Thyroid gland (tissue), 4 donors: ENCODE results near the gene PRCP. TPM values are rescaled to one million over a fixed set of nuclear protein-coding genes. Genes with fewer than 3 reads are reported as not detected.

Experiments
- DNase-seq, 2 donors: peaks; one replicate each; pipeline ENCODE4 v3.0.0-alpha.2; 2019
- H3K27ac ChIP-seq, 3 donors: fragments of 200-600 bp; sonication (generic); 1 replicate in 2 of 3; 2 replicates in 1 of 3; pipeline ENCODE4 v1.5.1; 2016 to 2019; ENCODE audit warnings: mild to moderate bottlenecking in 1 of 3, moderate library complexity in 1 of 3
- H3K27me3 ChIP-seq: fragments of 200-600 bp; sonication (generic); one replicate; pipeline ENCODE4 v1.5.1; 2019
- H3K36me3 ChIP-seq, 2 donors: fragments of 200-600 bp; sonication (generic); one replicate each; pipeline ENCODE4 v1.5.1; 2016 to 2019
- H3K4me1 ChIP-seq, 2 donors: fragments of 200-600 bp; sonication (generic); one replicate each; pipeline ENCODE4 v1.5.1; 2017 to 2019
- H3K4me3 ChIP-seq, 3 donors: fragments of 200-600 bp; sonication (generic); replicated peaks in 1 of 3; 1 replicate in 2 of 3; 2 replicates in 1 of 3; pipeline ENCODE4 v1.5.1; 2016; ENCODE audit warnings: mild to moderate bottlenecking in 1 of 3
- H3K9me3 ChIP-seq: fragments of 200-600 bp; sonication (generic); one replicate; pipeline ENCODE4 v1.5.1; 2017
- POLR2A ChIP-seq, 2 donors: fragments of 450-650 bp; IDR thresholded peaks; one replicate each; pipeline ENCODE4 v1.6.1; 2017; ENCODE audit warnings: antibody characterized with exemption in 2 of 2, mild to moderate bottlenecking in 2 of 2, moderate library complexity in 1 of 2
- WGBS, 2 donors: methylation state at CpG; one replicate each; pipeline ENCODE4 v1.1.5; 2017; 5-methylcytosine and 5-hydroxymethylcytosine counted together
- intact Hi-C: fragments of 100-400 bp; cut with DNase I; formaldehyde crosslinking; loops from one replicate; pipeline ENCODE4 v1.15.1; 2023
- total RNA-seq, 4 donors: library from RNA; depleted of rRNA; stranded (reverse); fragments of >200 nt; gene quantifications; one replicate each; pipeline ENCODE4 v1.2.3, GENCODE V29; 2016
- TF ChIP-seq, protein P1 (sequence below), 6 experiments: fragments of 200-600 bp in 3 of 6; fragments of 450-650 bp in 3 of 6; sonication (generic) in 3 of 6; IDR thresholded peaks; one replicate each; pipeline ENCODE4 v1.5.1; 2016 to 2019; ENCODE audit warnings: antibody characterized with exemption in 6 of 6, mild to moderate bottlenecking in 2 of 6, inconsistent platforms in 1 of 6, moderate library complexity in 1 of 6

The PRCP gene
- total RNA-seq, 4 donors from 2014 or later, result 59.1 to 122 (median 81.1) TPM

DNA sequence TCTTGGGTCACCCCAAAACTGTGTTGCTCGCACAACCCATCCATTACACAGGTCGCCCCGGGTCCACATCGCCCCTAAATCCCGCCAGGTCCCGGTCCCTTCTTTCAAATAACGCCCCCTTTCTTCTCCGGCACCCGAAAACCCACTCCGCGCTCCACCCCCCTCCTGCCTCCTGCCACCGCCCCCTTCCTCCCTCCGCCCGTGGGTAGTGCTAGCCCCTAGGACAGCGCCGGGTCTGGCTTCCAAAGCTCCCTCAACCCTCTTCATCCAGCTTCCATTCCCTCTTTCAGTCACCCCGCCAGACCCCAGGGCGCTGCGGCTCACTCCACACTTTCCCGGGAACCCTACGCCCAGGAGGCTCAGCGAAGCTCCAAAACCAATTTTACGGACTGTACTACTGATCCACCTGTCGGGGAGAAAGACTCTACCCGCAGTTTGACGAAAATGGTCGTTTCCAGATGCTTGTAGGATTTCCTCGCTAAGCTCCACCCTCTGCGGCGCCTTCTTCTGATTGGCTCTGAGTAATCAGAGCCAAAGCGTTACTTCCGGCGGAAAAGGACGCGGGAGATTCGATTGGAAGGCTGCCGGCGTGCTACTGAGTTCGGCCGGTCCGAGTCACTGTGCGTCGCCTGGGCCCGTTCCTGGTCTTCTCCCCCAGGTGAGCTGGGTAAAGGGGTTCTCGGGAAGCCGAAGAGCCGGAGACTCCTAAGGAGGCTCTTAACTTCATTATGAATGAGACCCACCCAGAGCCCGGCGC is 1.1 kb upstream of the PRCP start, which contains the start of gene DDIAS:
TSS of gene DDIAS (plus strand) at position 572 of the 757 bp plus-strand sequence. CDS start 13,003 bp downstream, outside the sequence.
- Histone ChIP-seq H3K4me1 (peaks cover 0 to 9% of the 10 kb centered on the region in 2 donors), H3K36me3 (no peaks in the 10 kb centered on the region), H3K4me3 (peak within 1 kb of the TSS; percentile 41 to 60 (median 49)), H3K27me3 (no peaks in the 10 kb centered on the region), H3K27ac (peak within 1 kb of the TSS; percentile 77 to 94 (median 92)), H3K9me3 (no peaks in the 10 kb centered on the region)
- peak; percentile 97 to 98 for DNase-seq
- WGBS, 2 donors, result 1% methylated on average over 33 to 49 of the region's 49 CpGs
- intact Hi-C loops, result loop anchor here (10.0 kb wide), 3 partner anchors 173 to 913 kb away; partner anchors contain the start of genes ANKRD42 and RAB30
- TF ChIP-seq, protein P1, sequence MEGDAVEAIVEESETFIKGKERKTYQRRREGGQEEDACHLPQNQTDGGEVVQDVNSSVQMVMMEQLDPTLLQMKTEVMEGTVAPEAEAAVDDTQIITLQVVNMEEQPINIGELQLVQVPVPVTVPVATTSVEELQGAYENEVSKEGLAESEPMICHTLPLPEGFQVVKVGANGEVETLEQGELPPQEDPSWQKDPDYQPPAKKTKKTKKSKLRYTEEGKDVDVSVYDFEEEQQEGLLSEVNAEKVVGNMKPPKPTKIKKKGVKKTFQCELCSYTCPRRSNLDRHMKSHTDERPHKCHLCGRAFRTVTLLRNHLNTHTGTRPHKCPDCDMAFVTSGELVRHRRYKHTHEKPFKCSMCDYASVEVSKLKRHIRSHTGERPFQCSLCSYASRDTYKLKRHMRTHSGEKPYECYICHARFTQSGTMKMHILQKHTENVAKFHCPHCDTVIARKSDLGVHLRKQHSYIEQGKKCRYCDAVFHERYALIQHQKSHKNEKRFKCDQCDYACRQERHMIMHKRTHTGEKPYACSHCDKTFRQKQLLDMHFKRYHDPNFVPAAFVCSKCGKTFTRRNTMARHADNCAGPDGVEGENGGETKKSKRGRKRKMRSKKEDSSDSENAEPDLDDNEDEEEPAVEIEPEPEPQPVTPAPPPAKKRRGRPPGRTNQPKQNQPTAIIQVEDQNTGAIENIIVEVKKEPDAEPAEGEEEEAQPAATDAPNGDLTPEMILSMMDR (IDR thresholded peaks at IDR 0.05), result peak in 1 of 6 experiments; percentile 15
- peak in 1 of 2 donors; percentile 84 for TF ChIP-seq POLR2A (IDR thresholded peaks at IDR 0.05)

DNA sequence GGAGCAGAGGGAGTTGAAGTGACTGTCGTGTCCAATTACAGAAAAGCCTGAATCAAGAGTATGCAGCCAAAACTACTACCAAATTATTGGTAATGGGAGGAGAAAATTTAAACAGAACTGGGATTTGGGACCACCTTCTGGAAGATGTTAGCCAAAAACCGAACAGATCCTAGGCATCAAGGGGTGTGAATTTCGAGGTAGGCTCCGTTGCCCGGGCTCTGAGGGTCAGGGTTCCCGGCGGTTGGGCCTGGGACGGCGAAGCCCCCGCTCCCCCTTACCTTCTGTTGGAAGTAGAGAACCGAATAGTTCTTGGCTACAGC is 313 bp downstream of the PRCP start:
- DNase-seq, result no peak

DNA sequence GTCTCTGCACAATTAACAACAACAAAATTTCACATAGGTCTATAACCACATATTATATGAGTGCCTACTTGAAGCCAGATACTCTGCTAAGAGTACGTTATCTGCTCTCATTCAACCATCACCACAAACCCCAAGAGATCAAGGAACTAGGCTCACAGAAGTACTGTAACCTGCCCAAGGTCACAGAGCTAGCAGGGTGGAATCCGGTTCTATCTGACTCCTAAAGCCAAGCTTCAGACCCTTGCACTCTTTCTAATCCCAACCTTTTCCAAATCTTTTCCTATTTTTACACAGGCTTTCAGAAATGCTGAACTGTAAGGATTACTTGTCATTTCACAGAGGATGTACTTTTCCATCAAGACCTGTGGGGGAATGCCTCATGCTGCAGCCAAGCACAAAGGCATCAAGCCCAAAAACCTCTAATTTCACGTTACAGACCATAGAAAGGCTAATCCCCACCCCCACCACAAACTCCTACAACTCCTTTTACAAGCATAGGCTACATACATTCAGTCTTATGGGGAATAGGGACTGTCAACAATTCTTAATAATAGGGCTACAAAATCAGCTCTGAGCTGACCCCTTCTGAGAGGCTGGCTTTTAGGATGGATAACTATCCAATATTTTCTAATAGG is 927 bp downstream of the PRCP start:
- H3K27me3 ChIP-seq, result no peaks in the 10 kb centered on the region

More for the DNA sequence above, 313 bp downstream of the PRCP start:
- 0 to 2% methylated on average over 11 of the region's 11 CpGs for WGBS, 2 donors
- Histone ChIP-seq H3K4me1 (peaks cover 0 to 9% of the 10 kb centered on the region in 2 donors), H3K36me3 (no peaks in the 10 kb centered on the region), H3K27ac (peak overlapping the region; percentile 53 to 94 (median 92)), H3K9me3 (no peaks in the 10 kb centered on the region), H3K4me3 (peak overlapping the region; percentile 41 to 78 (median 60)), H3K27me3 (no peaks in the 10 kb centered on the region)
- intact Hi-C loops, result loop anchor here (10.0 kb wide), 3 partner anchors 175 to 915 kb away; partner anchors contain the start of genes ANKRD42 and RAB30
- TF ChIP-seq POLR2A (IDR thresholded peaks at IDR 0.05), result no peak
- TF ChIP-seq, protein P1 (IDR thresholded peaks at IDR 0.05), result no peak

DNA sequence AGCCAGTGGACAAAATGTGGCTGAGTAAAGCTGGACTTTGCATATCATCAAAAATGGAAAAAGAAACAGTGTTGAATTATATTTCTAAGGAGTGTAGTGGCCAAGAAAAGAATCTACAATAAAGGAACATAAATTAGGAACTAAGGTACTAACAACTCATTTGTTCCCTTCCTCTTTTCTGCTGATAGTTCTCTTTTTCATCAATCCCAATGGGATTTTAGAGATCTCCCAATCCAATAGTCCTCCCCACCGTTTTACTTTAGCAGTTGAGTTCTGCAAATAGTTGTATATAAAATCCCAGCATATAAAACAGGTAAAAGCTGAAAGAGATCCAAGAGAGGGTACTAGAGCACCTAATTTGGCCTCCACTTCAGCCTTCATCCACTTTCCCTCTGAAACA is 2.0 kb downstream of the PRCP start:
- H3K36me3 ChIP-seq, result no peaks in the 10 kb centered on the region
- H3K27me3 ChIP-seq, result no peaks in the 10 kb centered on the region
- H3K9me3 ChIP-seq, result no peaks in the 10 kb centered on the region
- no peak overlapping the region for H3K4me3 ChIP-seq
- H3K4me1 ChIP-seq, result peaks cover 0 to 9% of the 10 kb centered on the region in 2 donors
- no peak for DNase-seq
- TF ChIP-seq POLR2A (IDR thresholded peaks at IDR 0.05), result no peak
- TF ChIP-seq, protein P1 (IDR thresholded peaks at IDR 0.05), result no peak
- intact Hi-C loops, result no loop called here
- no peak overlapping the region for H3K27ac ChIP-seq
- 33 to 40% methylated on average over 1 of the region's 1 CpG for WGBS, 2 donors

More for the DNA sequence above, 927 bp downstream of the PRCP start:
- H3K9me3 ChIP-seq, result no peaks in the 10 kb centered on the region
- 35 to 37% methylated on average over 3 of the region's 3 CpGs for WGBS, 2 donors
- H3K27ac ChIP-seq, result peak overlapping the region in 2 of 3 donors; percentile 92 to 94
- intact Hi-C loops, result no loop called here
- H3K4me3 ChIP-seq, result peak overlapping the region in 2 of 3 donors; percentile 60 to 78
- no peaks in the 10 kb centered on the region for H3K36me3 ChIP-seq
- no peak for TF ChIP-seq POLR2A (IDR thresholded peaks at IDR 0.05)
- no peak for DNase-seq
- H3K4me1 ChIP-seq, result peaks cover 0 to 9% of the 10 kb centered on the region in 2 donors

DNA sequence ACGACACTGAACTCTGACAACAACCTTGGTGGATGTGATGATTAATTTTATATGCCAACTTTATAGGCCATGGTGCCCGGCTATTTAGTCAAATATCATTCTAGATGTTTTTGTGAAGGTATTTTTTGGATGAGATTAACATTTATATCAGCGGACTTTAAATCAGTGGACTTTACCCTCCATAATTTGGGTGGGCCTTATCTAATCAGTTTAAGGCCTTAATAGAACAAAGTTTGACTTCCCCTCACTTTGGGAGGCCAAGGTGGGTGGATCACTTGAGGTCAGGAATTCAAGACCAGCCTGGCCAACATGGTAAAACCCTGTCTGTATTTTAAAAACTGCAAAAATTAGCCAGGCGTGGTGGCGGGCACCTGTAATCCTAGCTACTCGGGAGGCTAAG is 4.0 kb downstream of the PRCP start:
- H3K4me3 ChIP-seq, result no peak overlapping the region
- no peaks in the 10 kb centered on the region for H3K27me3 ChIP-seq
- H3K4me1 ChIP-seq, result peaks cover 0 to 9% of the 10 kb centered on the region in 2 donors
- no peaks in the 10 kb centered on the region for H3K36me3 ChIP-seq
- DNase-seq, result no peak
- H3K27ac ChIP-seq, result no peak overlapping the region
- TF ChIP-seq POLR2A (IDR thresholded peaks at IDR 0.05), result no peak
- TF ChIP-seq, protein P1 (IDR thresholded peaks at IDR 0.05), result no peak
- 91 to 96% methylated on average over 6 of the region's 6 CpGs for WGBS, 2 donors
- intact Hi-C loops, result no loop called here
- H3K9me3 ChIP-seq, result no peaks in the 10 kb centered on the region
